ENCODE measurements around the gene GRID1. TPM values are rescaled to one million over a fixed set of nuclear protein-coding genes. Genes with fewer than 3 reads are reported as not detected.

GRID1 gene
- total RNA-seq, 2 experiments from 2014 or later, result not detected

- no peak for ATAC-seq (ENCODE audit: low read depth)
- POLR2A ChIA-PET, result no interaction called here
- H3K36me3 Mint-ChIP-seq, result no peaks in the 10 kb centered on the region
- no peak for DNase-seq
- no peaks in the 10 kb centered on the region for H3K4me1 Mint-ChIP-seq
- H3K27me3 Mint-ChIP-seq, result no peaks in the 10 kb centered on the region
- H3K4me3 Mint-ChIP-seq, result no peak overlapping the region
- no peak overlapping the region for H3K27ac Mint-ChIP-seq
- peaks cover 6% of the 10 kb centered on the region for H3K9me3 Mint-ChIP-seq
These were observed 112.5 kb downstream of the GRID1 start for GRCh38 chr10:86254081-86254480.

- POLR2A ChIA-PET, result no interaction called here
- no peaks in the 10 kb centered on the region for H3K27me3 Mint-ChIP-seq
- peaks cover 6% of the 10 kb centered on the region for H3K9me3 Mint-ChIP-seq
- no peak for DNase-seq
- no peak overlapping the region for H3K4me3 Mint-ChIP-seq
- no peaks in the 10 kb centered on the region for H3K4me1 Mint-ChIP-seq
- no peaks in the 10 kb centered on the region for H3K36me3 Mint-ChIP-seq
- ATAC-seq (ENCODE audit: low read depth), result no peak
- no peak overlapping the region for H3K27ac Mint-ChIP-seq
These were observed 113.2 kb downstream of the GRID1 start for GRCh38 chr10:86253091-86254072.

- DNase-seq, result no peak
- POLR2A ChIA-PET, result no interaction called here
- H3K4me1 Mint-ChIP-seq, result no peaks in the 10 kb centered on the region
- no peak overlapping the region for H3K27ac Mint-ChIP-seq
- no peaks in the 10 kb centered on the region for H3K36me3 Mint-ChIP-seq
- H3K9me3 Mint-ChIP-seq, result peaks cover 6% of the 10 kb centered on the region
- H3K27me3 Mint-ChIP-seq, result no peaks in the 10 kb centered on the region
- no peak overlapping the region for H3K4me3 Mint-ChIP-seq
- ATAC-seq (ENCODE audit: low read depth), result no peak
These were observed 114.0 kb downstream of the GRID1 start for GRCh38 chr10:86252556-86252955.

- peaks cover 6% of the 10 kb centered on the region for H3K9me3 Mint-ChIP-seq
- H3K27me3 Mint-ChIP-seq, result no peaks in the 10 kb centered on the region
- no peak overlapping the region for H3K27ac Mint-ChIP-seq
- no peak for DNase-seq
- POLR2A ChIA-PET, result no interaction called here
- no peak for ATAC-seq (ENCODE audit: low read depth)
- no peak overlapping the region for H3K4me3 Mint-ChIP-seq
- no peaks in the 10 kb centered on the region for H3K4me1 Mint-ChIP-seq
- no peaks in the 10 kb centered on the region for H3K36me3 Mint-ChIP-seq
These were observed 114.5 kb downstream of the GRID1 start for GRCh38 chr10:86252079-86252478.

DNA sequence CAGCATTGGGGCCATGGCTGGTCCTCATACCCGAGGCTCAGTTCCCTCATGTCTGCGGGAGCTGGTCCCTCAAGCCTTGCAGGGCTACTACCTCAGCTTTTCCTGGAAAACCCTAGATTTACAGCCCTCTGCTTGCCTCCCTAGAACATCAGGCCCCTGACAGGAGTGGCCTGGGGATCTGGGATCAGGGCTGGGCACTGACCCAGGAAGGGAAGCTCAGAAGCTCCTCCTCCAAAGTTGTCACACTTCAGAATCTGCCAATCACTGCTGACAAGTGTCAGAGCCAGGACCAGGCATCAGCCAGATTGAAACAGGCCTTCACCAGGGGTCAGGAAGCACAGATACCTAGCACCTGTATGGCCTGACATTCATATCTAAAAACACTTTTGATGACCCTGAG lies 115.2 kb downstream of the GRID1 start:
- Mint-ChIP-seq H3K4me3 (no peak overlapping the region), H3K27me3 (no peaks in the 10 kb centered on the region), H3K27ac (no peak overlapping the region), H3K4me1 (no peaks in the 10 kb centered on the region), H3K9me3 (peaks cover 6% of the 10 kb centered on the region), H3K36me3 (no peaks in the 10 kb centered on the region)
- ATAC-seq (ENCODE audit: low read depth) (no peak), DNase-seq (no peak)
- POLR2A ChIA-PET, result no interaction called here

DNA sequence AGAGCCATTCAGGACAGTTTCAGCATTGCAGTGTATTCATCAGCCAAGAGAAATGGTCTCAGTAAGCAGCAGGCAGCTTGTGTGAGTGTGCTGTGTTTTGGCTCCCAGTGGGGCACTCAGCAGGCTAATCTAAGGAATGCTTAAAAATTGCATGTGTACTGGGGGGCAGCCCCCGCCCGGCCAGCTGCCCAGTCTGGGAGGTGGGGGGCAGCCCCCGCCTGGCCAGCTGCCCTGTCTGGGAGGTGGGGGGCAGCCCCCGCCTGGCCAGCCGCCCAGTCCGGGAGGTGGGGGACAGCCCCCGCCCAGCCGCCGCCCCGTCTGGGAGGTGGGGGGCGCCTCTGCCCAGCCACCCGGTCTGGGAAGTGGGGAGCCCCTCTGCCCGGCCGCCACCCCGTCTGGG lies 116.2 kb downstream of the GRID1 start:
- ATAC-seq (ENCODE audit: low read depth), result no peak
- no peaks in the 10 kb centered on the region for H3K36me3 Mint-ChIP-seq
- H3K4me1 Mint-ChIP-seq, result no peaks in the 10 kb centered on the region
- H3K4me3 Mint-ChIP-seq, result no peak overlapping the region
- H3K27ac Mint-ChIP-seq, result no peak overlapping the region
- DNase-seq, result no peak
- peaks cover 6% of the 10 kb centered on the region for H3K9me3 Mint-ChIP-seq
- POLR2A ChIA-PET, result no interaction called here
- no peaks in the 10 kb centered on the region for H3K27me3 Mint-ChIP-seq

DNA sequence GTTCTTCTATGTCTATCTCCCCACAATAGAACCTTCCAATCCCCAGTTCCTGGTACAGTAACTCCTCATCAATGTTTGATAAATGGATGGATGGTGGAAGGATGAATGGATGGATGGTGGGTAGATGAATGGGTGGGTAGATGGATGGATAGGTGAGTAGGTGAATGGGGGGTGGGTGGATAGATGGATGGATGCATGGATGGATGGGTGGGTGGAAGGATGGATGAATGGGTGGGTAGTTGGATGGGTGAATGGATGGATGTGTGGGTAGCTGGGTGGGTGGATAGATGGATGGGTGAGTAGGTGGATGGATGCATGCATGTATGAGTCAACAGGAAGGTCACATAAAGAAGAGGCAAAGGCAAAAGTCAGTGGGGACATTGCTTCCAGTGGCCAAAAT lies 116.8 kb downstream of the GRID1 start:
- DNase-seq (no peak), ATAC-seq (ENCODE audit: low read depth) (no peak)
- POLR2A ChIA-PET, result no interaction called here
- Mint-ChIP-seq H3K4me1 (no peaks in the 10 kb centered on the region), H3K9me3 (peaks cover 6% of the 10 kb centered on the region), H3K27me3 (no peaks in the 10 kb centered on the region), H3K36me3 (no peaks in the 10 kb centered on the region), H3K27ac (no peak overlapping the region), H3K4me3 (no peak overlapping the region)

DNA sequence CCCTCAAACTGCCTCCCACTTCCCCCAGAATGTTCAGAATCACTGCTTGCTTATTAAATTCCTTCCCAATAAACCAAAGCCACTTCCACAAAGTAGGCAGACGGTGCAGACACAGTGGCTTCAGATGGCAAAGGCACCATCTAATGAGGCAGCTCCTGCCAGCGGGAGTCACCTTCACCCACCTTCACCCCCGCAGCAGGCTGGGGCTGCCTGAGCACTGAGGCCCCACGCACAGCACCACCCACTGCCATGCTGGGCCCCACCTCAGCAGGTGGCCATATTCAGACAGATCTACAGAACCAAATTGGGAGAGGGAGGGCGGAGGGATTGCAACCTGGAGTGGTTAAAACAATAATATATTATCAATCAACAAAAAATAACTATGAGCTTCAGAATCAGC lies 118.5 kb downstream of the GRID1 start:
- no peaks in the 10 kb centered on the region for H3K36me3 Mint-ChIP-seq
- ATAC-seq (ENCODE audit: low read depth) (no peak), DNase-seq (no peak)
- no peaks in the 10 kb centered on the region for H3K4me1 Mint-ChIP-seq
- no peak overlapping the region for H3K27ac Mint-ChIP-seq
- no peak overlapping the region for H3K4me3 Mint-ChIP-seq
- no peaks in the 10 kb centered on the region for H3K27me3 Mint-ChIP-seq
- POLR2A ChIA-PET, result interaction anchor here (0.7 kb wide), 1 partner anchor 134 kb away, joined by 4 read pairs; no protein-coding TSS in a partner anchor
- peaks cover 6% of the 10 kb centered on the region for H3K9me3 Mint-ChIP-seq

GRCh38 chr10:86247588-86247987 lies 119.0 kb downstream of the GRID1 start:
- no peak overlapping the region for H3K27ac Mint-ChIP-seq
- no peak for DNase-seq

DNA sequence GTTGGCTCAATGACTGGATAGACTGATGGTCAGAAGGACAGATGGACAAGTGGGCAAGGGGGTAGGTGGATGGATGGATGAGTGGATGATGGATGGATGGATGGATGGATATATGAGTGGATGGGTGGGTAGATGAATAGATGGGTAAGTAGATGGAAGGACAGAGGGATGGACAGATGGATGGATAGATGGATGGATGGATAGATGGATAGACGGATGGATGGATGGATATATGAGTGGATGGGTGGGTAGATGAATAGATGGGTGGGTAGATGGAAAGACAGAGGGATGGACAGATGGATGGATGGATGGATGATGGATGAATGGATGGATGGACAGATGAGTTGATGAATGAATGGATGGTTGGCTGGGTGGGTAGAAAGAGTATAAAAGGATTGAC lies 119.5 kb downstream of the GRID1 start:
- Mint-ChIP-seq H3K36me3 (no peaks in the 10 kb centered on the region), H3K4me3 (no peak overlapping the region)

More at GRCh38 chr10:86247588-86247987, 119.0 kb downstream of the GRID1 start:
- no peaks in the 10 kb centered on the region for H3K27me3 Mint-ChIP-seq
- H3K4me3 Mint-ChIP-seq, result no peak overlapping the region
- peaks cover 6% of the 10 kb centered on the region for H3K9me3 Mint-ChIP-seq
- no peaks in the 10 kb centered on the region for H3K4me1 Mint-ChIP-seq
- no peak for ATAC-seq (ENCODE audit: low read depth)
- no peaks in the 10 kb centered on the region for H3K36me3 Mint-ChIP-seq
- POLR2A ChIA-PET, result no interaction called here

DNA sequence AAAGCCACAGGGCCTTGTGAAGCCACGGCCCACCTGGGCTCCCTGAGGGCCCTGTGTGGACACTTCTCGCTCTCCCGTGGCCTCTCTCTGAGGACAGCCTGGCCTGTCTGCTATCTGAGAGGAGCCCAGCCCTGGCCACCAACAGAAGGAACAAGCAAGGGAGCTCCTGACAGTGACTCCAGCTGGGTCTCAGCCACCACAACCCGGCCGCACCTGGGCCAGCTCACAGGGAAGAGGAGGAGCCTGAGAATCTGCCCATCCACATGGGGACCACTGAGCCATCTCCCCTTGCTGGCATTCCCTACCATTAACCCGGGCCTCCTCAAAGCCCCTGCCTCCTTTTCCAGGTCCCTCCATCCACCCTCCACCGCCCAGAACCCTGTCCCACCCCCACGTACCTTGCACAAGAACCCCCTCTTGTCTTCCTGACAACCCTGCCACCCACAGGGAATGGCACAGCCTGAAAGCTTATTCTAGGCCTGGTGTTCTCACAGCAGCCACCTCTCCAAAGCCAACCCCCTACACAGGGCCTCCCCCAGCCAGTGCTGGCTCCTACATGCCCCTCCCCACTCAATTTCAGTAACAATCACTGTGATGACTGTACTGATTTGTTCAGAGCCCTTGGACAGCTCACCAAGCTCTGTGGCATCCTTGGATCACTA lies 120.2 kb downstream of the GRID1 start:
- POLR2A ChIA-PET, result no interaction called here
- Mint-ChIP-seq H3K27me3 (no peaks in the 10 kb centered on the region), H3K4me1 (no peaks in the 10 kb centered on the region), H3K9me3 (peaks cover 6% of the 10 kb centered on the region), H3K27ac (no peak overlapping the region), H3K4me3 (no peak overlapping the region), H3K36me3 (no peaks in the 10 kb centered on the region)
- no peak for ATAC-seq (ENCODE audit: low read depth)
- DNase-seq, result no peak

More for the DNA sequence above, 119.5 kb downstream of the GRID1 start:
- H3K27ac Mint-ChIP-seq, result no peak overlapping the region
- no peaks in the 10 kb centered on the region for H3K4me1 Mint-ChIP-seq
- no peak for ATAC-seq (ENCODE audit: low read depth)
- H3K9me3 Mint-ChIP-seq, result peaks cover 6% of the 10 kb centered on the region
- DNase-seq, result no peak
- POLR2A ChIA-PET, result no interaction called here
- H3K27me3 Mint-ChIP-seq, result no peaks in the 10 kb centered on the region

DNA sequence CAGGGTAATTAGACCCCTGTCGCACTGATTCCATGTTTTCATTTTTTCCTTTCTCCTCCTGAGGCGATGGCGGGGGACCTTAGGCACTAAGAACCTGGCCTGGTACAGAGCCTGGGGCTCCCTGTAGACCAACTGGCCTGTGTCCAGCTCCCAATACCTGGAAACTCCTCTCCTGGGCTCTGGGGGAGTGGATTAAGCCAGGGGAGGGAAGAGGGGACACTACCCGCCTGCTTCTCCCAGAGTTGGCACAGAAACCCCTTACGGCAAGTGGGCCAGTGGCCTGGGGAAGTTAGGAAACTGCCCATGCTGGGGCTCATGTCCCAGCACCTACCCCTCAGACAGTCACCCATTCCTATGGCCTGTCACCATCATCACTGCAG lies 121.6 kb downstream of the GRID1 start:
- no peak for ATAC-seq (ENCODE audit: low read depth)
- no peak overlapping the region for H3K27ac Mint-ChIP-seq
- H3K4me1 Mint-ChIP-seq, result no peaks in the 10 kb centered on the region
- DNase-seq, result no peak
- H3K36me3 Mint-ChIP-seq, result no peaks in the 10 kb centered on the region
- POLR2A ChIA-PET, result no interaction called here
- peaks cover 4% of the 10 kb centered on the region for H3K9me3 Mint-ChIP-seq
- H3K27me3 Mint-ChIP-seq, result no peaks in the 10 kb centered on the region
- no peak overlapping the region for H3K4me3 Mint-ChIP-seq

- Mint-ChIP-seq H3K27me3 (no peaks in the 10 kb centered on the region), H3K36me3 (no peaks in the 10 kb centered on the region), H3K27ac (no peak overlapping the region), H3K9me3 (no peaks in the 10 kb centered on the region), H3K4me1 (no peaks in the 10 kb centered on the region), H3K4me3 (no peak overlapping the region)
- DNase-seq (no peak), ATAC-seq (ENCODE audit: low read depth) (no peak)
- POLR2A ChIA-PET, result no interaction called here
These were observed 122.1 kb downstream of the GRID1 start for GRCh38 chr10:86244297-86245014.

All from activated naive CD8-positive, alpha-beta T cell treated with anti-CD3 and anti-CD28 coated beads, Interleukin-2, amount 10 ng/mL, durations not matched to agents 7 days and 5 days (primary cell).